Endothelial cell of umbilical vein (primary cell): ENCODE measurements around the gene MAML1.

ENCODE experiments used
- CTCF ChIP-seq, 2 donors: IDR thresholded peaks; 1 replicate in 1 of 2; 2 replicates in 1 of 2; pipeline ENCODE4 v1.5.1; 2011; ENCODE audit warnings: low read length in 2 of 2, mild to moderate bottlenecking in 2 of 2, moderate library complexity in 2 of 2, control low read depth in 1 of 2, inconsistent platforms in 1 of 2, low read depth in 1 of 2; ENCODE audit not compliant: insufficient read depth in 1 of 2; ENCODE audit errors: extremely low read depth in 1 of 2
- EZH2 ChIP-seq: IDR thresholded peaks from 2 replicates; pipeline ENCODE4 v1.6.1; 2012; ENCODE audit warnings: borderline replicate concordance, low read depth, mild to moderate bottlenecking, moderate library complexity, low read length, inconsistent platforms; ENCODE audit not compliant: severe bottlenecking
- MAX ChIP-seq: IDR thresholded peaks from 2 replicates; pipeline ENCODE4 v1.6.1; 2011; ENCODE audit not compliant: insufficient read depth, insufficient read length
- MYC ChIP-seq: IDR thresholded peaks from one replicate; pipeline ENCODE4 v1.6.1; 2011; ENCODE audit warnings: mild to moderate bottlenecking, low read depth, low read length
- POLR2A ChIP-seq: IDR thresholded peaks from 2 replicates; pipeline ENCODE4 v1.6.1; 2012; ENCODE audit warnings: low read depth, mild to moderate bottlenecking, control low read depth, low read length
- POLR2AphosphoS5 ChIP-seq: IDR thresholded peaks from 2 replicates; pipeline ENCODE4 v1.6.1; 2012; ENCODE audit warnings: low read depth, mild to moderate bottlenecking, control low read depth, low read length, moderate library complexity; ENCODE audit not compliant: insufficient read depth

- no peak for TF ChIP-seq CTCF (IDR thresholded peaks at IDR 0.05; ENCODE audit: extremely low read depth in 1 of 2, insufficient read depth in 1 of 2, low read depth in 1 of 2, low read length in 2 of 2)
- TF ChIP-seq POLR2A: no peak
- no peak for TF ChIP-seq EZH2
- no peak for TF ChIP-seq POLR2AphosphoS5
- no peak for TF ChIP-seq MYC
- no peak for TF ChIP-seq MAX
These were observed 44.8 kb downstream of the MAML1 start for GRCh38 chr5:179777456-179777855.
